RPMI7951 (cell line): ENCODE results near the gene PKN3. TPM values are rescaled to one million over a fixed set of nuclear protein-coding genes. Genes with fewer than 3 reads are reported as not detected.

ENCODE experiments used
- DNase-seq: peaks from one replicate; pipeline ENCODE4 v3.0.0-alpha.2; 2012; ENCODE audit warnings: low read depth
- total RNA-seq: library from RNA; depleted of rRNA; stranded (reverse); fragments of >200 nt; shearing (Covaris generic); gene quantifications from 2 replicates; pipeline ENCODE4 v1.2.3, GENCODE V29; 2014; rRNA removed

PKN3 gene
- total RNA-seq, 1 experiment from 2014 or later = 6.6 TPM

DNA sequence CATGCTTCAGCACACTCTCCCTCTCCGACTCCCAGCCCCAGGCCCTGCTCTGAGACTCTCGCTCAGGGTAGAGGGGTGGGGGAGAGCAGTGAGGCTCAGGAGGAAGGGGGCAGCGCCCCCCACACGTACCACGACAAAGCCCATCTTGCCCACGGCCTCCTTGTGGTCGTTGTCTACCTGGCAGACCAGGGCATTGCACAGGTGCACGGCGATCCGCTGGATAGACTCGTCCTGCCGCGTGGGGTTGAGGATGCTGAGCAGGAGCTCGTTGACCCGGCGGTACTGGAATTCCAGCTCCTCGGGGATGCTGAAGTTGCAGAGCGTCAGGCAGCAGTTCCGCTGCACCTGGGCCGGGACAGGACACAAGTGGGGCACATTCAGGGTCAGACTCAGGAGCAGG is 40.1 kb downstream of the PKN3 start:
- no peak for DNase-seq

- DNase-seq = no peak
Measured at GRCh38 chr9:128743421-128743820, 41.1 kb downstream of the PKN3 start.

DNA sequence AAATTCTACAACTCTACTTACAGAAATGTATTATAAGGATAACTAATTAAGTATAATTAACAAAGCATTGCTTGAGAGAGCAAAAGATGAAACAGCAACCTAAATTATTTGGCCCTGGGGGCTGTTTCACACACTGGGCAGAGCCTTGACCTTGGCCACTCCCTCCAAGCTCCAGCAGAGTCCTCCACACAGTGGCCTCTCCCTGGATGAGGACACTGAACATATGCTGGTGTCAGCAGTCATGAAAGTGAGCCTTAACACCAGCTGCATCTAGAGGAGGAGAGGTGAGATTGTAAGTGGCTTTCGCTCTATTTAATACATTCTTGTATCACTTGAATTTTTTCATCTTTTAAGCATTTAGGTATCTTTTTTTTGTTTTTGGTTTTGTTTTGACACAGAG is 44.9 kb downstream of the PKN3 start:
- no peak for DNase-seq

DNA sequence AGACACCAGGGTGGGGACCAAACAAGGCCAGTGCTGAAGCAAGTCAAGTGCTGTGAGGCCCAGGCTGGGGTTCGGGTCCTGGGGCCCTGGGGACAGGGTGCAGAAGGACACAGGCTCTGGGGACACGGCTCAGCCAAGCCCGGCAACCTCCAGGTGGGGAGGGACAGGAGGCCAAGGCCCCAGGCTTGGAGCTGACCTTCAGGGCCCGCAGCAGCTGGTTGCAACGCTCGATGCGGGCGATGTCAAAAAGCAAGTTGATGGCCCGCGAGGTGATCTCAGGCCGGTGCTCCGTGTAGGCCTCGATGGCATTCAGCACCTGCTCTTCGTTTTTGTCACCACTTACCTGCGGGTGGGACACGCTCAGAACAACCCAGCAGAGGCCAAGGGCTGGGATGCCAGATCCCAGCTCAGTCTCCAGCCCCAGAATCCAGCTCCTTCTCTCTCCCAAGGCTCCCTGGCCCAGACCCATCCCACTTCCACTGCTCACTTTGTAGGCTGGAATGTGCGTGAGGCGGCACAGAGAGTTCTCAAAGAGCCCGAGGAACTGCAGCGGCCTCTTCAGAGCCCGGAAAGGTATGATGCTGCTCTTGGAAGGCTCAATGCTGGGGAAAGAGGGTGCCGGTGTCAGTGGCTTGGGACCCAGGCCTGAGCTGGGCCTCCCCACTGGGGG is 48.8 kb downstream of the PKN3 start:
- no peak for DNase-seq

GRCh38 chr9:128753627-128754026 is 51.3 kb downstream of the PKN3 start:
- no peak for DNase-seq

DNA sequence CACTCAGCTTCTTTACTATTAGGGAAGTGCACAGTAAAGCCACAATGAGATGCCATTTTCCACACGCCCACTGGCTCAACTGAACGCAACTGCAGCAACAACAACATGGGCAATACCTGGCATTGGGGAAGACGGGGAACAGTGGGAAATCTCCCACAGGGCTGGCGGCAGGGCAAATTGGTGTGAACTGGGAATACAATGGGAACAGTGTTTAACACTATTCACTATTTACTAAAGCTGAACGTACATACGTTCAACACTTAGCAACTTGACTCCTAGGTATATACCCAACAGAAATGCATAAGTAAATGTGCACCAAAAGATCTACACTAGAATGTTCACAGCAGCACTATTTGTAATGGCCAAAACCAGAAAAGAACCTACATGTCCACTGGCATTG is 55.3 kb downstream of the PKN3 start:
- no peak for DNase-seq

- no peak for DNase-seq
Measured at GRCh38 chr9:128762671-128763449, 60.6 kb downstream of the PKN3 start.

DNA sequence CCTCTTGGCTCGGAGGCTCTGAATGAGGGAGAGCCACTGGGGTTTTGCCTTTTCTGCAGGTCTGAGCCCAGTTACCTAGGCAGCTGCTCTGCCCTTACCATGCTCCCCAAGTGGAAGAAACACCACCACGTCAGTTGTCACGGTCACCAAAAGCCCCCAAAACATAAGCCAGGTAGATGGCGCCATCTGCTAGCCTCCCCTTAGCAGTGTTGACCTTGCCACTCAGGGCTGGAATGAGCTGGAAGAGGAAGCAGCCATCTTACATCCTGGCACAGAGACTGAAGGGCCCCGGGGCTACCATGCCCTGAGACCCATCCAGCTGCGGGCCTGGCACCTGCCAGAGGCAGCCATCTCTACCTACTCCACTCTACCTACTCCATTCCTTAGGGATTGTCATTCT is 62.1 kb downstream of the PKN3 start:
- DNase-seq = no peak

- DNase-seq = no peak
Measured at GRCh38 chr9:128765499-128765898, 63.2 kb downstream of the PKN3 start.

GRCh38 chr9:128768606-128769005 is 66.3 kb downstream of the PKN3 start:
- no peak for DNase-seq

Other genes starting within 250 kb of the PKN3 start
- 50.1 and 57.1 TPM in 2 replicates for gene ODF2, start 246.5 kb upstream of the PKN3 start, total RNA-seq
- gene GLE1, start 197.8 kb upstream of the PKN3 start, total RNA-seq = 29.3 and 30.6 TPM in 2 replicates
- 102 and 116 TPM in 2 replicates for gene SPTAN1, start 149.9 kb upstream of the PKN3 start, total RNA-seq
- gene DYNC2I2, start 45.7 kb upstream of the PKN3 start, total RNA-seq = 81.0 and 116 TPM in 2 replicates
- 266 and 329 TPM in 2 replicates for gene SET, start 13.3 kb upstream of the PKN3 start, total RNA-seq
- gene ZDHHC12, start 21.6 kb downstream of the PKN3 start, total RNA-seq = 68.1 and 69.2 TPM in 2 replicates
- gene ZER1, start 69.4 kb downstream of the PKN3 start, total RNA-seq = 13.7 and 15.4 TPM in 2 replicates
- gene TBC1D13, start 84.8 kb downstream of the PKN3 start, total RNA-seq = 6.4 and 8.7 TPM in 2 replicates
- 21.8 and 22.9 TPM in 2 replicates for gene ENDOG, start 116.0 kb downstream of the PKN3 start, total RNA-seq
- 17.1 and 20.4 TPM in 2 replicates for gene SPOUT1, start 127.3 kb downstream of the PKN3 start, total RNA-seq
- gene KYAT1, start 179.4 kb downstream of the PKN3 start, total RNA-seq = 8.0 and 9.6 TPM in 2 replicates
- gene LRRC8A, start 179.6 kb downstream of the PKN3 start, total RNA-seq = 13.9 and 14.1 TPM in 2 replicates
- 1.7 and 1.8 TPM in 2 replicates for gene PHYHD1, start 218.5 kb downstream of the PKN3 start, total RNA-seq
- gene DOLK, start 245.1 kb downstream of the PKN3 start, total RNA-seq = 16.1 and 16.2 TPM in 2 replicates
- 28.9 and 33.4 TPM in 2 replicates for gene NUP188, start 245.2 kb downstream of the PKN3 start, total RNA-seq